GM21619 (cell line): ENCODE results near the gene C16orf96.

ENCODE experiments used
- ATAC-seq: cut with Tn5 transposase; IDR thresholded peaks from one replicate; pipeline ENCODE4 v1.9.1; 2021; ENCODE audit not compliant: unreplicated experiment

The C16orf96 gene

GRCh38 chr16:4641895-4642294 lies 85.8 kb downstream of the C16orf96 start:
- no peak for ATAC-seq

DNA sequence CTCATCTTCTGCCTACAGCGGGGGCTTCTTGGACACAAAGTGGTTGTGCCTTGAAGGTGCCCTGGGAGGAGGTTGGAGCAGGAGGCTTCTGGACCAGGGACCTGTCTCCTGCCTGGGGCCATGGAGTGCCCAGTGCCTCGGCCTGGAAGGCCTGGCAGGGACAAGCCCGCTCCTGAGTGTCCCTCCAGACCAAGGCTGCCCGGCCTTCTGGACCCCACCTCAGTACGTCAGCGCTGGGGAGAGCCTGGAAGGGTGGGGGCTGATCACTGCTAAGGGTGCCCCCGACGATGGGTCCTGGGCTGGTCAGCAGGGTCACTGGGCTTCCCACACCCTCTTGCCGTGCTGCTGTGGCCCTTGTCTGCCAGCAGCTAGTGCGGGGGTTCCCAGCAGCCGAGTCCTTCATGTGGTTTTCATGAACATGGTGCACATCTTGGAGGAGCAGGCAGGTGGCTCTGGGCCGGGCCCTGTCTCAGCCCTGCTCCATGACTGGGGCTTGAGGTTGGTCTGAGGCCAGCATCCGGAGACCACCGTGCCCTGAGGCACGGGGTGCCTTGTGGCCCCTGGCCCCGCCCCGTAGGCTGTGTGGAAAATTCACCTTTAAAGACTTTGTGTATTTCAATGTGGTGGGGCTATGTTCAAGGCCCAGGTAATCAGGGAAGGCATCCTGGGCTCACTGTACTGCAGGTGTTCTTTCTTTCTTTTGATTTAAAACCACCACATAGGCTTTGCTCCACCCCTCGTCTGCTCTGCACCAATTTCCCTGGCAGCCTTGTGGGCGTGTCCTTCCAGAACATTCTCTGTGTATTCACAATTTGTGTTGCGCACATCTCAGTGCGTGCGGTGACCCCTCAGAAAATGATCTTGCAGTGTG lies 90.9 kb downstream of the C16orf96 start:
- ATAC-seq, result no peak

DNA sequence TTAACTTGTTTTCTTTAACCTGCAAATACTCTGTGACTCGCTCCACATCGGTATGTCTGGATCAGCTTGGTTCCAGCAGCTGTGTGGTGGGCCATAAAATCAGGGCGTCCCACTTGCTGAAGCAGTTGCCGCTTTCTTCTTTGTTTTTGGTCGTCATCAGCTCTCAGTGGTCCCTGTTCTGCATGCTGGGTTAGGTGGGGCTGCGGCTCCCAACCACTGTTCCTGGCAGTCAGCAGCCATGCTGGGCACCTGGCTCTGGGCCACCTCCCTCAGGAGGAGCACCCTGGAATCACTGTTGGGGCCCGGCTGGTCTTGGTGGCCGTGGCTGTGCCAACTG lies 91.5 kb downstream of the C16orf96 start:
- ATAC-seq, result no peak

GRCh38 chr16:4648917-4649316 lies 92.8 kb downstream of the C16orf96 start:
- no peak for ATAC-seq

DNA sequence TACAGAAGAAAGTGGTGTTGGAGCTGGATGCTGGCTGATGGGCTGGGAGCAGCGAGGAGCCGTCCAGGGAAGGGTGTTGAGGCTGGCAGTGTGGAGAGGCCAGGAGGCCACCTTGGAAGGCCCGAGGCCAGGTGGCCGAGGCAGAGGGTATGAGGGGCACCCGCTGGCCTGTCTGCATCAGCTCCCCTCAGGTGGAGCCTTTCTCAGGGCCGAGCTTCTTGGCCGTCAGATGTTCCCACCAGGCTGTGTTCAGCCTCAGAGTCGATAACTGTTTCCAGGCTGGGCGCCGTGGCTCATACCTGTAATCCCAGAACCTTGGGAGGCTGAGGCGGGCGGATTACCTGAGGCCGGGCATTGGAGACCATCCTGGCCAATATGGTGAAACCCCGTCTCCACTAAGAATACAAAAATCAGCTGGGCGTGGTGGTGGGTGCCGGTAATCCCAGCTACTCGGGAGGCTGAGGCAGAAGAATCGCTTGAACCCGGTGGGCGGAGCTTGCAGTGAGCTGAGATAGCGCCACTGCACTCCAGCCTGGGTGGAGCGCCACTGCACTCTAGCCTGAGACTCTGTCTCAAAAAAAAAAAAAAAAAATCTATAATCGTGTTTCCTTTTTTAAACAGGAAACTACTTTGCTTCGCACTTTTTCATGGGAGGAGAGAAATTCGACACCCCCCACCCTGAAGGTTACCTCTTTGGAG lies 93.8 kb downstream of the C16orf96 start:
- ATAC-seq, result no peak
